H1 (cell line): ENCODE data around the gene WDR37.

ENCODE experiments used
- CEBPB ChIP-seq: IDR thresholded peaks from 2 replicates; pipeline ENCODE4 v1.6.1; 2012; ENCODE audit warnings: low read depth, low read length
- CTCF ChIP-seq, 3 experiments: IDR thresholded peaks; 1 replicate in 2 of 3; 2 replicates in 1 of 3; pipeline versions ENCODE4 v1.5.1 to v1.6.1; 2011; ENCODE audit warnings: low read length in 3 of 3, mild to moderate bottlenecking in 3 of 3, inconsistent platforms in 2 of 3, low read depth in 1 of 3, moderate library complexity in 1 of 3; ENCODE audit not compliant: insufficient read depth in 1 of 3; ENCODE audit errors: control extremely low read depth in 1 of 3
- EP300 ChIP-seq, 2 experiments: IDR thresholded peaks; 1 replicate in 1 of 2; 2 replicates in 1 of 2; pipeline ENCODE4 v1.6.1; 2011 to 2012; ENCODE audit warnings: low read depth in 2 of 2, low read length in 2 of 2, mild to moderate bottlenecking in 2 of 2, borderline replicate concordance in 1 of 2, inconsistent platforms in 1 of 2, moderate library complexity in 1 of 2
- SP2 ChIP-seq: IDR thresholded peaks from 2 replicates; pipeline ENCODE4 v1.6.1; 2012; ENCODE audit warnings: mild to moderate bottlenecking, low read length, inconsistent platforms

- no peak for TF ChIP-seq CTCF (IDR thresholded peaks at IDR 0.05; ENCODE audit: control extremely low read depth in 1 of 3, insufficient read depth in 1 of 3, low read depth in 1 of 3, low read length in 3 of 3)
- no peak for TF ChIP-seq CEBPB
- no peak for TF ChIP-seq SP2
- no peak for TF ChIP-seq EP300 (IDR thresholded peaks at IDR 0.05; ENCODE audit: borderline replicate concordance in 1 of 2, low read depth in 2 of 2, low read length in 2 of 2)
Observed at GRCh38 chr10:1107679-1108078, 51.5 kb downstream of the WDR37 start.
